GM21619 (cell line): ENCODE measurements around the gene ALKBH2.
A peak's percentile ranks its signal among the peaks of the same experiment; 100 is the strongest.
"Not testable (repeated sequence)": the region's sequence is repeated elsewhere in the genome, so short reads cannot be mapped to it uniquely, and the experiment has no call there.

Source experiments
- ATAC-seq: cut with Tn5 transposase; IDR thresholded peaks from one replicate; pipeline ENCODE4 v1.9.1; 2021; ENCODE audit not compliant: unreplicated experiment

Gene ALKBH2

GRCh38 chr12:109069307-109070271 is 23.7 kb downstream of the ALKBH2 start:
- ATAC-seq: no peak

- ATAC-seq: no peak
Measured at GRCh38 chr12:109065853-109066193, 27.4 kb downstream of the ALKBH2 start.

GRCh38 chr12:109065154-109065852 is 28.0 kb downstream of the ALKBH2 start:
- ATAC-seq: no peak

- no peak for ATAC-seq
Measured at GRCh38 chr12:109064143-109064542, 29.1 kb downstream of the ALKBH2 start.

GRCh38 chr12:109058773-109059172 is 34.5 kb downstream of the ALKBH2 start:
- no peak for ATAC-seq

- ATAC-seq: no peak
Measured at GRCh38 chr12:109057376-109057775, 35.9 kb downstream of the ALKBH2 start.

GRCh38 chr12:109056891-109057290 is 36.4 kb downstream of the ALKBH2 start:
- no peak for ATAC-seq

- ATAC-seq: no peak
Measured at GRCh38 chr12:109054520-109054919, 38.8 kb downstream of the ALKBH2 start.

GRCh38 chr12:109054124-109054513 is 39.2 kb downstream of the ALKBH2 start:
- ATAC-seq: peak; percentile 1

- peak; percentile 56 for ATAC-seq
Measured at GRCh38 chr12:109053382-109054123, 39.7 kb downstream of the ALKBH2 start.

GRCh38 chr12:109052414-109053323 is 40.6 kb downstream of the ALKBH2 start, which contains the start of gene USP30:
Gene USP30 (plus strand): TSS chr12:109052576. CDS start chr12:109052679, 103 bp downstream.
- ATAC-seq: peak; percentile 69

GRCh38 chr12:109052097-109052413 is 41.2 kb downstream of the ALKBH2 start:
- no peak for ATAC-seq

- not testable (repeated sequence) for ATAC-seq
Measured at GRCh38 chr12:109049794-109050193, 43.5 kb downstream of the ALKBH2 start.

- ATAC-seq: not testable (repeated sequence)
Measured at GRCh38 chr12:109048706-109049105, 44.6 kb downstream of the ALKBH2 start.

- no peak for ATAC-seq
Measured at GRCh38 chr12:109047081-109047805, 46.0 kb downstream of the ALKBH2 start.

- no peak for ATAC-seq
Measured at GRCh38 chr12:109044241-109044640, 49.0 kb downstream of the ALKBH2 start.
